Kidney tubule cell (primary cell): Measurements from ENCODE around the gene MAGEB1.
A peak's percentile ranks its signal among the peaks of the same experiment; 100 is the strongest.

Experiments
- DNase-seq: peaks from one replicate; pipeline ENCODE4 v3.0.0-alpha.2; 2018; ENCODE audit warnings: low spot score

MAGEB1 gene

GRCh38 chrX:30246769-30247489, at the start of gene MAGEB1:
Gene MAGEB1, plus strand, starts transcription at chrX:30247146. Its CDS starts 3,348 bp downstream, at chrX:30250494.
- DNase-seq, result no peak

GRCh38 chrX:30212172-30212571, 34.8 kb upstream of the MAGEB1 start:
- DNase-seq, result no peak

- no peak for DNase-seq
Observed at GRCh38 chrX:30215357-30215843, 31.5 kb upstream of the MAGEB1 start, which contains the start of gene MAGEB2. Gene MAGEB2, plus strand, starts transcription at chrX:30215563. Its CDS starts 3,018 bp downstream, at chrX:30218581.

- DNase-seq, result no peak
Observed at GRCh38 chrX:30217465-30217864, 29.5 kb upstream of the MAGEB1 start.

- DNase-seq, result no peak
Observed at GRCh38 chrX:30219372-30219771, 27.6 kb upstream of the MAGEB1 start.

GRCh38 chrX:30220661-30221060, 26.3 kb upstream of the MAGEB1 start:
- DNase-seq, result no peak

GRCh38 chrX:30224536-30224935, 22.4 kb upstream of the MAGEB1 start:
- no peak for DNase-seq

- DNase-seq, result no peak
Observed at GRCh38 chrX:30228526-30228925, 18.4 kb upstream of the MAGEB1 start.

- no peak for DNase-seq
Observed at GRCh38 chrX:30230395-30230794, 16.6 kb upstream of the MAGEB1 start, which contains the start of gene MAGEB3. Gene MAGEB3, plus strand, starts transcription at chrX:30230657. Its CDS starts 5,268 bp downstream, at chrX:30235925.

- no peak for DNase-seq
Observed at GRCh38 chrX:30241724-30242415, 5.1 kb upstream of the MAGEB1 start, which contains the start of gene MAGEB4. Gene MAGEB4, plus strand, starts transcription at chrX:30242000. Its CDS starts 136 bp downstream, at chrX:30242136.

GRCh38 chrX:30248854-30249253, 1.9 kb downstream of the MAGEB1 start:
- no peak for DNase-seq

GRCh38 chrX:30253257-30253656, 6.3 kb downstream of the MAGEB1 start:
- DNase-seq, result no peak

- no peak for DNase-seq
Observed at GRCh38 chrX:30259927-30260326, 13.0 kb downstream of the MAGEB1 start.

GRCh38 chrX:30261012-30261411, 14.1 kb downstream of the MAGEB1 start:
- no peak for DNase-seq

- no peak for DNase-seq
Observed at GRCh38 chrX:30262763-30263162, 15.8 kb downstream of the MAGEB1 start.

- peak; percentile 34 for DNase-seq
Observed at GRCh38 chrX:30270639-30271038, 23.7 kb downstream of the MAGEB1 start.

- peak; percentile 46 for DNase-seq
Observed at GRCh38 chrX:30275498-30275897, 28.6 kb downstream of the MAGEB1 start.

GRCh38 chrX:30278365-30278764, 31.4 kb downstream of the MAGEB1 start:
- peak; percentile 56 for DNase-seq

GRCh38 chrX:30280428-30280827, 33.5 kb downstream of the MAGEB1 start:
- DNase-seq, result peak; percentile 11

GRCh38 chrX:30282527-30282926, 35.6 kb downstream of the MAGEB1 start:
- peak; percentile 36 for DNase-seq

- DNase-seq, result peak; percentile 97
Observed at GRCh38 chrX:30283456-30284200, 36.7 kb downstream of the MAGEB1 start.
